ENCODE measurements around the gene ZSCAN12.

DNA sequence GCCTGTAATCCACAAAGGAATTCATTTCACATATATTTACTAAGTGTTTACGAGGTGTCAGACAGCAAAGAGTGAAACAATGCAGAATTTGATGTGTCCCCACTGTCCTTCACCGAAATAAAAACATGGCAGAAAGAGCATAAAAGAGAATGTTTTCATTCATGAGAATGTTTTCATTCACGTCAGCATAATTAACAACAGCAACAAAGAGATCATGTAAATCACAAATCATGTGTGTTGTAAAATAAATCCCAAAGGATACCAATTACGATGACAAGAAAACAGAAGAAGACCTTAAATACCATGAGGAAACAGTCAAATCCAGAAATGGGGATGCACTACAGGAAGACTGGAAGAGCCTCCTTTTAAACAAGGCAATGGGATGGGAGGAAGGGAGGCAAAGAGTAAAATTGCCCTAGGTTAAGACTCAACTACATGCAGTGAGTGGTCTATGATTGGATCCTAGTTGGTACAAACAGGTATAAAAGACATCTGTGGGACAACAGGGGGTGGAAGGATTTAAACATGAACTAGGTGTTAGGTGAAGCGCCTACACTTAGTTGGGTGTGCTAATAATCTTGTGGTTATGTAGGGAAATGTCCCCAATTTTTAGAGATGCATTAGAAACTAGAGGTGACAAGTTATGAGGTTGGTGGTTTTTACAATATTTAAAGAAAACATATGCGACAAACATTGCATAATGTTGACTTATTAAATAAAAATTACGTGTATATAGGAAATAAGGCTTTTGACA is 65.1 kb downstream of the ZSCAN12 start:
- TF ChIP-seq, protein P1, sequence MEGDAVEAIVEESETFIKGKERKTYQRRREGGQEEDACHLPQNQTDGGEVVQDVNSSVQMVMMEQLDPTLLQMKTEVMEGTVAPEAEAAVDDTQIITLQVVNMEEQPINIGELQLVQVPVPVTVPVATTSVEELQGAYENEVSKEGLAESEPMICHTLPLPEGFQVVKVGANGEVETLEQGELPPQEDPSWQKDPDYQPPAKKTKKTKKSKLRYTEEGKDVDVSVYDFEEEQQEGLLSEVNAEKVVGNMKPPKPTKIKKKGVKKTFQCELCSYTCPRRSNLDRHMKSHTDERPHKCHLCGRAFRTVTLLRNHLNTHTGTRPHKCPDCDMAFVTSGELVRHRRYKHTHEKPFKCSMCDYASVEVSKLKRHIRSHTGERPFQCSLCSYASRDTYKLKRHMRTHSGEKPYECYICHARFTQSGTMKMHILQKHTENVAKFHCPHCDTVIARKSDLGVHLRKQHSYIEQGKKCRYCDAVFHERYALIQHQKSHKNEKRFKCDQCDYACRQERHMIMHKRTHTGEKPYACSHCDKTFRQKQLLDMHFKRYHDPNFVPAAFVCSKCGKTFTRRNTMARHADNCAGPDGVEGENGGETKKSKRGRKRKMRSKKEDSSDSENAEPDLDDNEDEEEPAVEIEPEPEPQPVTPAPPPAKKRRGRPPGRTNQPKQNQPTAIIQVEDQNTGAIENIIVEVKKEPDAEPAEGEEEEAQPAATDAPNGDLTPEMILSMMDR (IDR thresholded peaks at IDR 0.05), result no peak
- no peak for TF ChIP-seq POLR2A (IDR thresholded peaks at IDR 0.05)
- no peak for TF ChIP-seq EP300 (IDR thresholded peaks at IDR 0.05)

Data from ovary (tissue), 3 donors.